K562 (cell line): ENCODE data around the gene CLEC3B. TPM values are rescaled to one million over a fixed set of nuclear protein-coding genes. Genes with fewer than 3 reads are reported as not detected.

ENCODE experiments used
- ATAC-seq: fragments of 200-7000 bp; cut with Tn5 transposase; 3 replicates; pipeline ENCODE4 v1.9.1; 2020; ENCODE audit warnings: moderate library complexity
- BruUV-seq: library from RNA; stranded (reverse); fragments of 400-500 nt; replicated peaks from 2 replicates; lab custom pipeline; 2021; lab: Mats Ljungman, UMichigan
- CTCF ChIA-PET: fragments of 300-600 bp; formaldehyde crosslinking; extraction: SDS; loops from one replicate; lab custom pipeline; 2021; ENCODE audit warnings: low intra/inter-chr PET ratio; lab: Yijun Ruan, JAX
- POLR2A ChIA-PET: fragments of 300-600, 350-650 bp; sonication (Branson Sonifier 250); formaldehyde crosslinking; extraction: SDS; loops from one replicate; lab custom pipeline; 2021; ENCODE audit warnings: antibody characterized with exemption, inconsistent platforms; lab: Yijun Ruan, JAX
- DNase-seq, 4 experiments: peaks; one replicate each; pipeline versions ENCODE4 v3.0.0 to v3.0.0-alpha.2; 2011 to 2018; ENCODE audit warnings: low spot score in 3 of 4, mixed read lengths in 3 of 4; ENCODE audit errors: extremely low read depth in 1 of 4
- FAIRE-seq: peaks from 2 replicates; lab custom pipeline; 2011; peaks lifted over from hg19 to GRCh38; lab: Jason Lieb, UNC
- H2AFZ ChIP-seq: 2 replicates; pipeline ENCODE4 v1.6.0; 2011; ENCODE audit warnings: low read depth, low read length, control low read depth, inconsistent platforms
- H3K27ac ChIP-seq: fragments of 200-600 bp; 3 replicates; pipeline ENCODE4 v1.8.0; 2011; ENCODE audit warnings: low read depth, mild to moderate bottlenecking, control low read depth, inconsistent platforms, low read length, moderate library complexity, mixed read lengths; ENCODE audit errors: extremely low read depth
- H3K27me3 ChIP-seq, 2 experiments: fragments of 300-600 bp in 1 of 2; 2 replicates in 1 of 2; 3 replicates in 1 of 2; pipeline versions ENCODE4 v1.6.0 to v1.8.0; 2011; ENCODE audit warnings: inconsistent platforms in 2 of 2, low read length in 2 of 2, mild to moderate bottlenecking in 1 of 2, mixed read lengths in 1 of 2, moderate library complexity in 1 of 2; ENCODE audit not compliant: control insufficient read depth in 2 of 2, insufficient read depth in 2 of 2
- H3K36me3 ChIP-seq: fragments of 300-600 bp; 3 replicates; pipeline ENCODE4 v1.8.0; 2011; ENCODE audit warnings: mild to moderate bottlenecking, low read length, inconsistent platforms; ENCODE audit not compliant: control insufficient read depth, insufficient read depth
- H3K4me1 ChIP-seq, 2 experiments: fragments of 200-600 bp in 1 of 2; replicated peaks in 1 of 2; 2 replicates in 1 of 2; 3 replicates in 1 of 2; pipeline versions ENCODE4 v1.5.1 to v1.8.0; 2011; ENCODE audit warnings: inconsistent platforms in 2 of 2, low read length in 2 of 2, mild to moderate bottlenecking in 1 of 2, mixed read lengths in 1 of 2, moderate library complexity in 1 of 2; ENCODE audit not compliant: control insufficient read depth in 2 of 2, insufficient read depth in 2 of 2
- H3K4me2 ChIP-seq: 2 replicates; pipeline ENCODE4 v1.6.1; 2011; ENCODE audit warnings: low read length, control low read depth, inconsistent platforms, mixed read lengths; ENCODE audit not compliant: insufficient read depth
- H3K4me3 ChIP-seq: fragments of 200-600 bp; sonication (generic), shearing (Covaris generic); 2 replicates; pipeline ENCODE4 v1.5.1; 2016; ENCODE audit warnings: control low read depth, inconsistent platforms
- H3K79me2 ChIP-seq: fragments of 200-600 bp; 3 replicates; pipeline ENCODE4 v1.8.0; 2011; ENCODE audit warnings: low read length, inconsistent platforms; ENCODE audit not compliant: control insufficient read depth, insufficient read depth
- H3K9ac ChIP-seq, 2 experiments: 2 replicates each; pipeline versions ENCODE4 v1.6.0 to v1.6.1; 2011; ENCODE audit warnings: low read depth in 2 of 2, low read length in 2 of 2, control low read depth in 1 of 2, inconsistent platforms in 1 of 2, mild to moderate bottlenecking in 1 of 2, mixed read lengths in 1 of 2; ENCODE audit not compliant: insufficient read depth in 1 of 2
- H3K9me1 ChIP-seq: one replicate; pipeline ENCODE4 v1.6.0; 2011; ENCODE audit warnings: inconsistent platforms, mild to moderate bottlenecking, low read length, moderate library complexity; ENCODE audit not compliant: control insufficient read depth, insufficient read depth
- H3K9me3 ChIP-seq: replicated peaks from 2 replicates; pipeline ENCODE4 v1.5.1; 2011; ENCODE audit warnings: low read depth, low read length, inconsistent platforms; ENCODE audit not compliant: control insufficient read depth, insufficient read depth
- H4K20me1 ChIP-seq: replicated peaks from 2 replicates; pipeline ENCODE4 v1.6.1; 2011; ENCODE audit warnings: low read length, inconsistent platforms, mixed read lengths; ENCODE audit not compliant: control insufficient read depth, insufficient read depth
- BRD9 ChIP-seq: fragments of 450-650 bp; IDR thresholded peaks from 2 replicates; pipeline ENCODE4 v1.6.1; 2018; ENCODE audit warnings: low read depth; ENCODE audit not compliant: partially characterized antibody
- HCFC1 ChIP-seq: IDR thresholded peaks from 2 replicates; pipeline ENCODE4 v1.6.1; 2012; ENCODE audit warnings: low read depth, low read length, improper control_type of control experiment
- JUND ChIP-seq, 2 experiments: IDR thresholded peaks; 2 replicates in 1 of 2; 3 replicates in 1 of 2; pipeline ENCODE4 v1.6.1; 2011; ENCODE audit warnings: borderline replicate concordance in 2 of 2, low read depth in 2 of 2, low read length in 2 of 2, improper control_type of control experiment in 1 of 2, missing biosample characterization in 1 of 2, missing genetic modification characterization in 1 of 2, missing genetic modification reagents in 1 of 2
- SAFB ChIP-seq: fragments of 200-400 bp; formaldehyde crosslinking; IDR thresholded peaks from 2 replicates; pipeline ENCODE4 v1.6.1; 2017; ENCODE audit warnings: low read depth, low read length, borderline replicate concordance
- SRSF9 ChIP-seq: fragments of 200-400 bp; formaldehyde crosslinking; IDR thresholded peaks from 2 replicates; pipeline ENCODE4 v1.6.1; 2017; ENCODE audit warnings: low read depth, low read length, borderline replicate concordance
- ZNF232 ChIP-seq: sonication (generic); formaldehyde crosslinking; IDR thresholded peaks from 2 replicates; pipeline ENCODE4 v1.8.0; 2022; ENCODE audit warnings: mild to moderate bottlenecking, missing genetic modification reagents
- ZNF444 ChIP-seq: fragments of 250-450 bp; sonication (Bioruptor Pico); IDR thresholded peaks from 2 replicates; pipeline ENCODE4 v1.4.0; 2020; ENCODE audit warnings: mild to moderate bottlenecking, moderate library complexity
- ZSCAN32 ChIP-seq: fragments of 450-650 bp; formaldehyde crosslinking; IDR thresholded peaks from 2 replicates; pipeline ENCODE4 v1.4.0; 2020; ENCODE audit warnings: mild to moderate bottlenecking, moderate library complexity
- WGBS: fragments of 100-300 bp; shearing (Covaris generic); methylation state at CpG from one replicate; pipeline ENCODE4 v1.1.6; 2016; ENCODE audit warnings: low coverage, mixed read lengths; ENCODE audit not compliant: insufficient coverage; ENCODE audit errors: missing lambda C conversion rate; 5-methylcytosine and 5-hydroxymethylcytosine counted together
- in situ Hi-C: fragments of 300-500 bp; cut with MboI; formaldehyde crosslinking; loops from 4 replicates; pipeline ENCODE4 v1.15.0; 2018; ENCODE audit warnings: inconsistent platforms, mixed read lengths
- intact Hi-C: fragments of 100-400 bp; cut with micrococcal nuclease; formaldehyde crosslinking; loops from 2 replicates; pipeline ENCODE4 v1.14.2; 2022
- polyA plus RNA-seq, 8 experiments: library from polyadenylated mRNA; depleted of rRNA in 4 of 8; stranded (reverse) in 5 of 8; unstranded in 3 of 8; fragments of >200 nt; fragmentation: Nextera tagmentation in 2 of 8; fragmentation: Illumina TruSeq in 1 of 8; extraction: Ambion mirVana in 2 of 8; extraction: Trizol in 1 of 8; gene quantifications; 2 replicates each; pipeline versions ENCODE4 v1.2.1 to v1.2.3, GENCODE V29; 2011 to 2014; ENCODE audit warnings: inconsistent platforms in 1 of 8, missing spikeins in 1 of 8
- total RNA-seq, 7 experiments: library from RNA; depleted of rRNA in 6 of 7; stranded (reverse); fragments of >200 nt in 6 of 7; fragmentation: Illumina TruSeq in 2 of 7; extraction: Trizol in 2 of 7; gene quantifications; 2 replicates each; pipeline versions ENCODE4 v1.2.1 to v1.2.3, GENCODE V29; 2011 to 2021; ENCODE audit warnings: low replicate concordance in 1 of 7
- TF ChIP-seq, protein P1 (sequence below): fragments of 450-650 bp; IDR thresholded peaks from 2 replicates; pipeline ENCODE4 v1.6.1; 2016; ENCODE audit warnings: antibody characterized with exemption
- TF ChIP-seq, protein P2 (sequence below): sonication (generic); formaldehyde crosslinking; IDR thresholded peaks from 2 replicates; pipeline ENCODE4 v1.9.0; 2022; ENCODE audit warnings: mild to moderate bottlenecking, missing genetic modification reagents
- TF ChIP-seq, protein P3 (sequence below): fragments of 450-650 bp; IDR thresholded peaks from 2 replicates; pipeline ENCODE4 v1.6.1; 2014; ENCODE audit warnings: low read depth, mild to moderate bottlenecking, moderate library complexity, borderline replicate concordance
- TF ChIP-seq, protein P4 (sequence below): fragments of 250-450 bp; sonication (Bioruptor Pico); IDR thresholded peaks from 2 replicates; pipeline ENCODE4 v1.8.0; 2021; ENCODE audit warnings: mild to moderate bottlenecking, moderate library complexity
- TF ChIP-seq, protein P5 (sequence below): fragments of 250-450 bp; sonication (Bioruptor Pico); IDR thresholded peaks from 2 replicates; pipeline ENCODE4 v1.5.0; 2022; ENCODE audit warnings: mild to moderate bottlenecking
- TF ChIP-seq, protein P6 (sequence below), 2 experiments: fragments of 250-450 bp in 1 of 2; fragments of 450-650 bp in 1 of 2; sonication (Bioruptor Pico) in 1 of 2; IDR thresholded peaks; 2 replicates each; pipeline versions ENCODE4 v1.6.1 to v1.8.0; 2016 to 2021; ENCODE audit warnings: mild to moderate bottlenecking in 2 of 2, moderate library complexity in 2 of 2, missing compliant biosample characterization in 1 of 2, missing genetic modification characterization in 1 of 2

The CLEC3B gene
- total and polyA plus RNA-seq, 9 of the 15 experiments (the other 6 are each of a cell fraction or from before 2014, with no cell fraction given) = not detected

DNA sequence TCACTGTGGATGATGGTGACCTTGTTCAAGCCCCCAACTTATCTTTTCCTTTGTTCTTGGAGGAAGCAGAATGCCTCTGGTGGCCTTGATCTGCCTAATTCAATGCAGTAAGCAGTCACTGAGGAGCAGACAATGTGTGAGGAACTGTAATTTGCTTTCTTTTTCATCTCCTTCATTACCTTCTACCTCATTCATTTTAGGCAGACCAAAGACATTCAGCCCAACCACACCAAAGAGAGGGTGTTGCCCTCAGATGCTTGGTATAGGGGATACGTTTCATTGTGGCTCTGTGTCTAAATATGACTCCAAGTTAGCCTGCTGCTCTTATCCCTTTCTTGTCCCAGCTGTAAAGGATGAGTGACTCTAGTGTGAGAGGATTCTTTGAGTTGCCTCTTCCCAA, 34.8 kb upstream of the CLEC3B start:
- no peak for ATAC-seq
- TF ChIP-seq, protein P1, sequence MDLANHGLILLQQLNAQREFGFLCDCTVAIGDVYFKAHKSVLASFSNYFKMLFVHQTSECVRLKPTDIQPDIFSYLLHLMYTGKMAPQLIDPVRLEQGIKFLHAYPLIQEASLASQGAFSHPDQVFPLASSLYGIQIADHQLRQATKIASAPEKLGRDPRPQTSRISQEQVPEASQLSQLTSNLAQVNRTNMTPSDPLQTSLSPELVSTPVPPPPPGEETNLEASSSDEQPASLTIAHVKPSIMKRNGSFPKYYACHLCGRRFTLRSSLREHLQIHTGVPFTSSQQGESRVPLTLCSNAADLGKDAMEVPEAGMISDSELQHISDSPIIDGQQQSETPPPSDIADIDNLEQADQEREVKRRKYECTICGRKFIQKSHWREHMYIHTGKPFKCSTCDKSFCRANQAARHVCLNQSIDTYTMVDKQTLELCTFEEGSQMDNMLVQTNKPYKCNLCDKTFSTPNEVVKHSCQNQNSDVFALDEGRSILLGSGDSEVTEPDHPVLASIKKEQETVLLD = no peak
- TF ChIP-seq, protein P2, sequence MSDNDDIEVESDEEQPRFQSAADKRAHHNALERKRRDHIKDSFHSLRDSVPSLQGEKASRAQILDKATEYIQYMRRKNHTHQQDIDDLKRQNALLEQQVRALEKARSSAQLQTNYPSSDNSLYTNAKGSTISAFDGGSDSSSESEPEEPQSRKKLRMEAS (CRISPR knock-in tag) = no peak
- TF ChIP-seq, protein P3, sequence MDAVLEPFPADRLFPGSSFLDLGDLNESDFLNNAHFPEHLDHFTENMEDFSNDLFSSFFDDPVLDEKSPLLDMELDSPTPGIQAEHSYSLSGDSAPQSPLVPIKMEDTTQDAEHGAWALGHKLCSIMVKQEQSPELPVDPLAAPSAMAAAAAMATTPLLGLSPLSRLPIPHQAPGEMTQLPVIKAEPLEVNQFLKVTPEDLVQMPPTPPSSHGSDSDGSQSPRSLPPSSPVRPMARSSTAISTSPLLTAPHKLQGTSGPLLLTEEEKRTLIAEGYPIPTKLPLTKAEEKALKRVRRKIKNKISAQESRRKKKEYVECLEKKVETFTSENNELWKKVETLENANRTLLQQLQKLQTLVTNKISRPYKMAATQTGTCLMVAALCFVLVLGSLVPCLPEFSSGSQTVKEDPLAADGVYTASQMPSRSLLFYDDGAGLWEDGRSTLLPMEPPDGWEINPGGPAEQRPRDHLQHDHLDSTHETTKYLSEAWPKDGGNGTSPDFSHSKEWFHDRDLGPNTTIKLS = no peak
- TF ChIP-seq BRD9 (no peak), ZSCAN32 (CRISPR knock-in tag) (no peak), HCFC1 (no peak), ZNF232 (CRISPR knock-in tag) (no peak), SAFB (no peak), ZNF444 (CRISPR knock-in tag) (no peak), JUND (IDR thresholded peaks at IDR 0.05; ENCODE audit: borderline replicate concordance, low read depth, low read length) (no peak), JUND (tag; IDR thresholded peaks at IDR 0.05; ENCODE audit: borderline replicate concordance, low read depth, low read length) (no peak), SRSF9 (no peak)
- TF ChIP-seq, protein P4, sequence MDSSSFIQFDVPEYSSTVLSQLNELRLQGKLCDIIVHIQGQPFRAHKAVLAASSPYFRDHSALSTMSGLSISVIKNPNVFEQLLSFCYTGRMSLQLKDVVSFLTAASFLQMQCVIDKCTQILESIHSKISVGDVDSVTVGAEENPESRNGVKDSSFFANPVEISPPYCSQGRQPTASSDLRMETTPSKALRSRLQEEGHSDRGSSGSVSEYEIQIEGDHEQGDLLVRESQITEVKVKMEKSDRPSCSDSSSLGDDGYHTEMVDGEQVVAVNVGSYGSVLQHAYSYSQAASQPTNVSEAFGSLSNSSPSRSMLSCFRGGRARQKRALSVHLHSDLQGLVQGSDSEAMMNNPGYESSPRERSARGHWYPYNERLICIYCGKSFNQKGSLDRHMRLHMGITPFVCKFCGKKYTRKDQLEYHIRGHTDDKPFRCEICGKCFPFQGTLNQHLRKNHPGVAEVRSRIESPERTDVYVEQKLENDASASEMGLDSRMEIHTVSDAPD (CRISPR knock-in tag) = no peak
- TF ChIP-seq, protein P5, sequence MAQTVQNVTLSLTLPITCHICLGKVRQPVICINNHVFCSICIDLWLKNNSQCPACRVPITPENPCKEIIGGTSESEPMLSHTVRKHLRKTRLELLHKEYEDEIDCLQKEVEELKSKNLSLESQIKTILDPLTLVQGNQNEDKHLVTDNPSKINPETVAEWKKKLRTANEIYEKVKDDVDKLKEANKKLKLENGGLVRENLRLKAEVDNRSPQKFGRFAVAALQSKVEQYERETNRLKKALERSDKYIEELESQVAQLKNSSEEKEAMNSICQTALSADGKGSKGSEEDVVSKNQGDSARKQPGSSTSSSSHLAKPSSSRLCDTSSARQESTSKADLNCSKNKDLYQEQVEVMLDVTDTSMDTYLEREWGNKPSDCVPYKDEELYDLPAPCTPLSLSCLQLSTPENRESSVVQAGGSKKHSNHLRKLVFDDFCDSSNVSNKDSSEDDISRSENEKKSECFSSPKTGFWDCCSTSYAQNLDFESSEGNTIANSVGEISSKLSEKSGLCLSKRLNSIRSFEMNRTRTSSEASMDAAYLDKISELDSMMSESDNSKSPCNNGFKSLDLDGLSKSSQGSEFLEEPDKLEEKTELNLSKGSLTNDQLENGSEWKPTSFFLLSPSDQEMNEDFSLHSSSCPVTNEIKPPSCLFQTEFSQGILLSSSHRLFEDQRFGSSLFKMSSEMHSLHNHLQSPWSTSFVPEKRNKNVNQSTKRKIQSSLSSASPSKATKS (CRISPR knock-in tag) = no peak
- TF ChIP-seq, protein P6, sequence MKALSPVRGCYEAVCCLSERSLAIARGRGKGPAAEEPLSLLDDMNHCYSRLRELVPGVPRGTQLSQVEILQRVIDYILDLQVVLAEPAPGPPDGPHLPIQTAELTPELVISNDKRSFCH (CRISPR knock-in tag; IDR thresholded peaks at IDR 0.05) = no peak
- TF ChIP-seq, protein P6 (tag; IDR thresholded peaks at IDR 0.05) = no peak

More for the DNA sequence above, 34.8 kb upstream of the CLEC3B start:
- H3K9me3 ChIP-seq = no peaks in the 10 kb centered on the region
- DNase-seq (no peak), FAIRE-seq (no peak)
- no peak overlapping the region for H3K4me3 ChIP-seq
- H3K4me2 ChIP-seq = no peak overlapping the region
- no TSS peak for BruUV-seq
- peaks cover 67% of the 10 kb centered on the region for H3K79me2 ChIP-seq
- peaks cover 0 to 3% of the 10 kb centered on the region in 2 experiments; a peak in 3 of 5 replicates for H3K4me1 ChIP-seq
- H3K27me3 ChIP-seq = no peaks in the 10 kb centered on the region
- peaks cover 83% of the 10 kb centered on the region for H3K36me3 ChIP-seq
- H4K20me1 ChIP-seq = peaks cover 20% of the 10 kb centered on the region; the same call in 1 of the 2 replicates
- H3K27ac ChIP-seq = no peak overlapping the region
- H2AFZ ChIP-seq = no peak overlapping the region
- CTCF ChIA-PET = interaction anchor here (0.7 kb wide), 1 partner anchor 14 kb away, joined by 3 read pairs; no protein-coding TSS in a partner anchor
- H3K9ac ChIP-seq = no peak overlapping the region
- in situ Hi-C loops = no loop called here
- intact Hi-C loops = loop anchor here (10.0 kb wide), 1 partner anchor 667 kb away; no protein-coding TSS in a partner anchor
- 90% methylated on average over 1 of the region's 1 CpG for WGBS
- POLR2A ChIA-PET = interaction anchor here (0.8 kb wide), 1 partner anchor 882 kb away, joined by 4 read pairs; no protein-coding TSS in a partner anchor
- peaks cover 14% of the 10 kb centered on the region for H3K9me1 ChIP-seq
